GM21381 (cell line): ENCODE results near the gene RDH14.

Source experiments
- ATAC-seq: cut with Tn5 transposase; IDR thresholded peaks from one replicate; pipeline ENCODE4 v1.9.1; 2021; ENCODE audit warnings: mild to moderate bottlenecking, moderate library complexity; ENCODE audit not compliant: unreplicated experiment

Gene RDH14

DNA sequence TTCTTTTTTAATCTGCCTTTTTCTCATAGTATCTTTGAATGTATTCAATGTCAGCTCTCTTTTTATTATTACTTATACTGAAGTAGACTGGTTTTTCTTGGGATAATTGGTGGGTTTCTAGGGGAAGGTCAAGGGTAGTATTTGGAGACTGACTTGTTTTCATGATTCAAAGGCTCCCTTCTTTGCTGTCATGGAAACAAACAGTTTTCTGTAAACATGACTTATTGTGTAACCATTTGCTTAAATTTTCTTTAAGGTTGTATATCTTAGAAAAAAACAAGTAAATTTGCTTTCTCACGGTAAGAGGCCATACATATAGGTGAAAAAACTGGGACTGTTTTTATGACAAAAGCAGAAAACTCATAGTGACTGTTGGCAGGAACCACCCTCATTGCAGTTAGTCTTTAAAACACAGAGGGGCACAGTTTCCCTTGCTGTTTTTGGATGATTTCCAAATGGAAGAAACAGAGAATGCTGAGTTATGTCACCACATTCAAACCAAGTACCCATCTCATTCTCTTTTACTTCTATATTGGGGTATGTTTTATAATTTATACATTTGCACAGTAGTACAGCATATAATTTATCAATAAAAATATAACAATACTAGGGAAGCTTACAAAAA, 5.8 kb upstream of the RDH14 start:
- ATAC-seq, result no peak

GRCh38 chr2:18560797-18561085, 288 bp upstream of the RDH14 start:
- peak; percentile 0 for ATAC-seq

GRCh38 chr2:18559531-18560030, 872 bp downstream of the RDH14 start:
- no peak for ATAC-seq

DNA sequence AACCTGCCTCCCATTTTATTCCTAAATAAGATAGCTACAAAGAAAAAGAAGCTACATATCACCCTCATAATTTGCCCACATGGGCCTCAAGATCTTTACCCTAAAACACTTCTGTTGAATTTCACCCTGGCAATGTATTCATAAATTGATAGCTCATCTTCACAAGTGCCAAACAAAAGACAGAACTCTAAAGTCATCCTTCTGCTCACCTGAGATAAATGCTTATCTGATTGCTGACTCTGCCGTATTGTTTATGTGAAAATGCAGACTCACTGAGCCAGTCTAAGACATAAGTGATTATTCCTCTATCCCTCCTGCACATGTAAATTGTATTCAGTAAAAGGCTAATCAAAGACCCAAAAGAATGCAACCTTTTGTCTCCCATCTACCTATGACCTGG, 2.0 kb downstream of the RDH14 start:
- no peak for ATAC-seq

DNA sequence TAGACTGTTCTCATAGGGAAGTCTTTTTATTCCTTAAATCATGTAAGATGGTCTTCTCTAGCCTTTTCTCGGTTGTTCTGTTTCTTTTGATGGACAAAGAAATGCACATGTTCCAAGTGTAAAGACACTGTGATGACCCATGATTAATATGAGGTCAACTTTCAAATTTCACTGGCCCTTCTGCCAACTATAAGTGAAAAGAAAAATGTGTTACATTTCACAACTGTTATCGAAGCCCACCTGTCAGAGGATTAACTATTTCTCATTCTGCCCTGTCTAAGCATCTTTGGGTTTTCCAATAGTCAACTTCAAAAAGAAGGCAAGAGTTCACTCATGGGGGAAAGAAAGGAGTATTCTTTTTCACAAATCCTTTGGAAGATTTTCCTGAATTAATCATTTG, 3.3 kb downstream of the RDH14 start:
- ATAC-seq, result no peak

DNA sequence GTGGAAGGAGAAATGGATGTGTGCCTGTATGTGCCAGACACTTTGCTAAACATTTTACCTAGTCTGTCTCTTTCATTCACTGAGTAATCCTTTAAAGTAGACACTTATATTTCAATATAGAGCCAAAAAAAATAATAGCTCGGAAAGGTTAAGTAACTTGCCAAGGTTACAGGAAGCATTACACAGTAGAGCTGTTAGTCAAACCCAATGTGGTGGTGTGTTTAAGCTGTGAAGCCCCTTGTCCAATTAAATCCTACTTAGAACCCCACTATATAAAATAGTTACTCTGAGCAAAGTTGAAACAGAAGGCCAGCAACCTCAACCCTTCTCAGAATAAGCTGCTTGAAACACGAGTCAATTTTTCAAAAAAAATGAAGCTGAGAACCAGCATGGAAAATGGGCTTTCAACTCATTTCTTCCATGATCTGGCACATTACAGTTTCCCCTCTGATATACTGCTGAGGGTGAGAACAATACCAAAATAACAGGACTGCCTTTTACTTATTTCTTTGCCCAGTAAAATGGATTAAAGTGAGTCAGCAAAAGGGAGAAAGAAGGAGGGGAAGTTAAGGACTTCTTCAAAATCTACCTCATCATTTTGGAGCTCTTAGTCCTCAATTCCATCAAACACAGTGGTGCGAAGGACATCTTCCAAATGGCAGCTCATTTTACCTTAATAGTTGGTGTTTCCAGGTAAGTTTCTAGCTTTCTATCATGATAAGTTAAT, 7.9 kb downstream of the RDH14 start:
- ATAC-seq, result no peak

DNA sequence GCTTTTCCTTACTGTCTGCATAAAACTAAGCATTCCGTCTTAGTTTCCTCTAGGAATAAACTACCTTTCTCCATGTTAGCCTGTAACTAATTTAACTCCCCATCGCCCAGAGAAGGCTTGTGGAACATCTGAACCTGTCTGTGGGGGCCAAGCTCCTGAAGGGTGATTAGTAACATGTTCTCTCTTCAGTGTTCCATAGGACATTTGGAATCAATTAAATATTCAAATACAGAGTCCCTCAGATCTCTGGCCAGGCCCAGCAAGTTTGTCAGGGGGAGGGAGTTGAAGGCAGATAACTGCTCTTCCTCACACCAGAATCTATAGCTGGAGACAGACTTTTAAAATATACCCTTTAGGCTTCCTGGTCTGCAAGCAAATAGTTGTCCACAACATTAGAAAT, 8.8 kb downstream of the RDH14 start:
- no peak for ATAC-seq

- ATAC-seq, result no peak
Measured at GRCh38 chr2:18551169-18551568, 9.3 kb downstream of the RDH14 start.

GRCh38 chr2:18550433-18550832, 10.0 kb downstream of the RDH14 start:
- ATAC-seq, result no peak

DNA sequence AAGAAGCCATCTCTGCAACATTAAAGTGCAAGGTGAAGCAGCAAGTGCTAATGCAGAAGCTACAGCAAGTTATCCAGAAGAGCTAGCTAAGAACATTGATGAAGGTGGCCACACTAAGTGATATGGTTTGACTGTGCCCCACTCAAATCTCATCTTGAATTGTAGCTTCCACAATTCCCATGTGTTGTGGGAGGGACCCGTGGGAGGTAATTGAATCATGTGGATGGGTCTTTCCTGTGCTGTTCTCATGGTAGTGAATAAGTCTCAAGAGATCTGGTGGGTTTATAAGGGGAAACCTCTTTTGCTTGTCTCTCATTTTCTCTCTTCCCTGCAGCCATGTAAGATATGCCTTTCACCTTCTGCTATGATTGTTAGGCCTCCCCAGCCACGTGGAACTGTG, 11.4 kb downstream of the RDH14 start:
- ATAC-seq, result no peak

DNA sequence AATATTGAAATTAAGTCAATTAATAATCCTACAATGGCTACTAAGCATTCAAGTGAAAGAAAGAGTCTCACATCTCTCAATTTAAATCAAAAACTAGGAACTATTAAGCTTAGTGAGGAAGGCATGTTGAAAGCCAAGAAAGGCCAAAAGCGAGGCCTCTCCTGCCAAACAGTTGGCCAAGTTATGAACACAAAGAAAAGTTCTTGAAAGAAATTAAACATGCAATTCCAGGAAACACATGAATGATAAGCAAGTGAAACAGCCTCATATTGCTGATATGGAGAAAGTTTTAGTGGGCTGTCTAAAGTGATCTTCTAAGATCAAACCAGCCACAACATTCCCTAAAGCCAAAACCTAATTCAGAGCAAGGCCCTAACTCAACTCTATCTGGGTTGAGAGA, 11.8 kb downstream of the RDH14 start:
- no peak for ATAC-seq

DNA sequence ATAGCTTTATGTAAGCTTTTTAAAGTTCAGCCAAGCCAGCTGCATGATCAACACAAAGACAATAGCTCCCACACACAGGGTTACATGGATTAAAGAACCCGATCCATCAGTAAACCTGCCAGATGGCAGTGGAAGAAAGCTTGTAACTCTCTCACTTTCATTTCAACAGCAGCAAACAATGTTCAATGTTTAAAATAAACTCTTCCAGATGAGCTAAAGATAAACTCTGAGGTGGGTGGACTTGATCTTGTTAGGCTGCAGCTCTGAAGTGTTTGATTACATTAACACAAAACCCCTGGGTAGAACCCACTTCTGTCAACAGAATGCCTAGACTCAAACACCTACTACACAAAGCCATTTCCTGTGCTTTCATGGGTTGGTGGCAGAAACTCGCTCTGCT, 13.9 kb downstream of the RDH14 start:
- ATAC-seq, result no peak

GRCh38 chr2:18545384-18545783, 15.1 kb downstream of the RDH14 start:
- ATAC-seq, result no peak

GRCh38 chr2:18544171-18544570, 16.3 kb downstream of the RDH14 start:
- ATAC-seq, result no peak

DNA sequence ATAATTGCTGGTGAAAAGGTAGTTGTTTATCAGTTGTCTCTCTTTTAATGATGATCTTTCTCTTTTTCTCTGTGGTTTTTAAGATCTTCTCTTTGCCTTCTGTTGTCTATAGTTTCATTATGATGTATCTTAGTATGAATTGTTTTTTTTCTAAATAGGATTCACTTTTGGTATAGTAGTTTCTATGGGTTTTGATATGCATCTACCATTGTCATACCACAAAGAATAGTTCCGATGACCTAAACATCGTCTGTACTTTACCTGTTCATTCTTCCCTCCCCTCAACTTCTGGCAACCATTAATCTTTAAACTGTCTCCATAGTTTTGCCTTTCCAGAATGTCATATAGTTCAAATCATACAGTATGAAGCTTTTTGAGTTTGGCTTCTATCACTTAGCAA, 19.6 kb downstream of the RDH14 start:
- no peak for ATAC-seq

DNA sequence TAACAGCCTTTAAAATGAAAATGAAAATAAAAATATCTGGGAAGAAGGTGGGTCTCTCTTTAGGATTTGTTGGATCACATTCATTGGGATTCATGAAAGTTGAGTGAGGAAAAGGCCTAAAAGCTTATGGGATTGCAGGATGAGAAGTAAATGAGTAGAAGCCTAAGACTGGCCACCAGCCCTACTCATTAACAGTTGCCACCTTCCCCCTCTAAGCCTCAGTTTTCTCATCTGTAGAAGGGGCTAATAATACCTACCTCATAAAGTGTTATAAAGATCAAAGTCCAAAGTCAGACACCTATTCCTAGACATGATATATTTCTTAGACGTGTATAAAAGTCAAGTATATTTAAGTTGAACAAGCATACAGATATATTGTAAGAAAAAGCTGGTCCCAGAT, 23.8 kb downstream of the RDH14 start:
- no peak for ATAC-seq

DNA sequence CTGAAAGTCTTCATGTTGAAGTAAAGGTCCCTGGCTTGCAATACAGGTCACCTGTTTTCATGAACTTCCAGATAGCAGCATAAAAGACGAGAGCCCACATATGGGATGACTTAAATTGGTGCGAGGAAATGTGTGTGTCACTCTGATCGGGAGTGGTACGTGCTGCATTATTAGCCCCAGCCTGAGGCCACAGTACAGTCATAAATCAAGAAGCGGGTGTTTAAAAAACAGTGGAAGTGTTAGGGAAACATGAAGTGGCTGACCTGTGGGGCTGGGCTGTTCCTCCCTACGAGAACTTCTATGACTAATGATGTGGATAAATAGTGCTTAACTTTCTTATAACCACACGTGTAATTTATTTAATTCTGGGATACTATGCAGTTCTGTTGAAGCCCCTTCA, 24.4 kb downstream of the RDH14 start:
- no peak for ATAC-seq

DNA sequence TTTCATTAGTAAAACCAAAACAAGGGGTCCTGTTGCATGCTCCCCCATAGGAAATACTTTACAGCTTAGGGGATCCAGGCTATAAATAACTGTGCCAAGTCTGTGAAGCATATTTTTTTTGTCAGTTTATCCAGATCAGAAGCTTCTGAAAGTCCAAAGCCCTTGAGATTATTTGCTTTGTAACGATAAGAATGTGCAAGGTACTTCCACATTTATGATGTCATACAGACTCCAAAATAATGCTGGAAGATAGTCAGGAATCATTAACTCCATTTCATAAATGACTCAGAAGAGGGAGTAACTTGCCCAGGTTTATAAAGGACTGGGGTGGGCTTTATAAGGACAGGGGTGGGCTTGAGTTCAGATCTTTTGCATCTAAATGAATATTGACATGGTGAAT, 29.3 kb downstream of the RDH14 start:
- ATAC-seq, result no peak

DNA sequence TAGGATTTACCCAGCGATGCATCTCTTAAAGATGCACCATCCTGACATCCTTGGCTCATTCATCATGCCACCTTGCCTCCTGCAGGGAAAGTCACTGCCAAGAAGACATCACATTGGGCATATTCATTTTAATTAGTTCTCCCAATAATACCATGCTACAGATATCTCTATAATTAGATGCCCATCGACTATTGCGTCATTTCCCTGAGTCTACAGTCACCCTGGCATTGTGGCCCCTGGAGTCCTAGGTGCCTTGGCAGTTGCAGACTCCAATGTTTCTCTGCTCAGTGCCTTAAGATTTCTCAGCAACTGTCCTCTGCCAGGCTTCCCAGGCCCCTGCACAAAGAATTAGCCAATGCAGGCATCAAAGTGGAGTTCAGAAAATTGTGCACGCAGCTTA, 32.6 kb downstream of the RDH14 start:
- no peak for ATAC-seq

GRCh38 chr2:18527326-18527725, 33.1 kb downstream of the RDH14 start:
- ATAC-seq, result no peak

GRCh38 chr2:18526429-18526828, 34.0 kb downstream of the RDH14 start:
- ATAC-seq, result no peak

GRCh38 chr2:18525852-18526251, 34.6 kb downstream of the RDH14 start:
- no peak for ATAC-seq

DNA sequence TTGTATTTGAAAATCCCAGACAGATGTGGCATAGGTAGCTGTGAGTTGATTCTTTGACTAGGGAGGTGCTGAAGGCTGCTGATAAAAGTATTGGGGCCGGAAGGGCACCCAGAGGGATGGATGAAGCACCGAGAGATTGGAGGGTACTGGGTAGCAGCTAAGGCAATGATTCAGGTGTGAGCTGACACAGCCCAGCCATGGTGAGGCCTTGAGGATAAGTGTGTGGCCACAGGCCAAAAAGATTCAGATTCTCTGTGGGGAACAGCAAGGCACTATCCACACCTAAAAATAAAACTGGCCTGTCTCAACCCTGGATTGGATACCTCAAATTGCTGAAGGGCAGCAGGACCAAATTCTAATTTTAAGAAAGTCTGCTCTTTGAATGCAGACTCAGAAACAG, 35.2 kb downstream of the RDH14 start:
- no peak for ATAC-seq
